ENCODE results near the gene USP31.

USP31 gene

DNA sequence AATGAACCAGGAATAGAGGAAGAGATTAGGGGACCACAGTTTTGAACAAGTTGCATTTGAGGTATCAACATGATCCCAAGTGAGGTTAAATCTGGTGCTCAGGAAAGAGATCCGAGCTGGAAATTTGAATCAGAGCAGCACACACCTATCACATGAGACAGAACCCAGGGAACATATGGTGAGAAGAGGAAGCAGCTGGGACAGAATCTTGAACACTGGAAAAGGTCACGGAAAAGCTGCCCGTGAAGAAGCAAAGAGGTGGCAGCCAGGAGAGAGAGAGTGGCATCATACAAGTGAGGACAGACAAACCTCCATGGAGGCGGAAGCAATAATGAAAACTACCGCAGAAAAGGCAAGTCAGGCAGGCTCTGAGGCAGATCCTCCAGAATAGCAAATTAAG is 36.1 kb downstream of the USP31 start:
- DNase-seq (ENCODE audit: insufficient read length, low spot score) (no peak), FAIRE-seq (no peak)
- TF ChIP-seq, protein P1, sequence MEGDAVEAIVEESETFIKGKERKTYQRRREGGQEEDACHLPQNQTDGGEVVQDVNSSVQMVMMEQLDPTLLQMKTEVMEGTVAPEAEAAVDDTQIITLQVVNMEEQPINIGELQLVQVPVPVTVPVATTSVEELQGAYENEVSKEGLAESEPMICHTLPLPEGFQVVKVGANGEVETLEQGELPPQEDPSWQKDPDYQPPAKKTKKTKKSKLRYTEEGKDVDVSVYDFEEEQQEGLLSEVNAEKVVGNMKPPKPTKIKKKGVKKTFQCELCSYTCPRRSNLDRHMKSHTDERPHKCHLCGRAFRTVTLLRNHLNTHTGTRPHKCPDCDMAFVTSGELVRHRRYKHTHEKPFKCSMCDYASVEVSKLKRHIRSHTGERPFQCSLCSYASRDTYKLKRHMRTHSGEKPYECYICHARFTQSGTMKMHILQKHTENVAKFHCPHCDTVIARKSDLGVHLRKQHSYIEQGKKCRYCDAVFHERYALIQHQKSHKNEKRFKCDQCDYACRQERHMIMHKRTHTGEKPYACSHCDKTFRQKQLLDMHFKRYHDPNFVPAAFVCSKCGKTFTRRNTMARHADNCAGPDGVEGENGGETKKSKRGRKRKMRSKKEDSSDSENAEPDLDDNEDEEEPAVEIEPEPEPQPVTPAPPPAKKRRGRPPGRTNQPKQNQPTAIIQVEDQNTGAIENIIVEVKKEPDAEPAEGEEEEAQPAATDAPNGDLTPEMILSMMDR (IDR thresholded peaks at IDR 0.05; ENCODE audit: insufficient read depth, missing control alignments): no peak

DNA sequence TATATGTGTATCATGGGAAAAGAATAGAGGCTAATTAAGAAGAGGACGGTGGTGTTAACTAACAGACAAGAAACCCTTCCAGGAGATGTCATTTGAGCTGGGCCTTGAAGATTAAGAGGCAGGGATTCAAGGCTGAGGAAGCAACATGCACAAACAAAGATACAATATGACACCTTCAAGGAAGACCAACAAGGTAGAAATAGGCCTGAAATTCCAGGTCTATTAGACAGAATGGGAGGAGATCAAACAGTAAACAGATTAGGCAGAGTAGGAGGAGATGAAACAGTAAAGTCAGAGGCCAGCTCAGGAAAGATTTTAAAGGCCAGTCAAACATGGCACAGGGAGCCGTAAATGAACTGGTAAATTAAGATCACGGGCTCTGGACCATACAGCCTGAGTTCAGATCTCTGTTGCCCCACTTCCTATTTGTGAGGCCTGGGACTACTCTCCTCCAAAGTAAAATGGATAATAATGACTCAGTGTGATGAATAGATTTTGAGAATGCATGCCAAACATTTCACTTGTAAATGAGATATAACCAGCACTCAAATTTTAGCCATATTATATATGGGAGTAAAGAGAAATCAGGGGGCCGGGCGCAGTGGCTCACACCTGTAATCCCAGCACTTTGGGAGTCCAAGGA is 38.9 kb downstream of the USP31 start:
- DNase-seq (ENCODE audit: insufficient read length, low spot score) (no peak), FAIRE-seq (no peak)
- TF ChIP-seq, protein P1 (IDR thresholded peaks at IDR 0.05; ENCODE audit: insufficient read depth, missing control alignments): no peak

DNA sequence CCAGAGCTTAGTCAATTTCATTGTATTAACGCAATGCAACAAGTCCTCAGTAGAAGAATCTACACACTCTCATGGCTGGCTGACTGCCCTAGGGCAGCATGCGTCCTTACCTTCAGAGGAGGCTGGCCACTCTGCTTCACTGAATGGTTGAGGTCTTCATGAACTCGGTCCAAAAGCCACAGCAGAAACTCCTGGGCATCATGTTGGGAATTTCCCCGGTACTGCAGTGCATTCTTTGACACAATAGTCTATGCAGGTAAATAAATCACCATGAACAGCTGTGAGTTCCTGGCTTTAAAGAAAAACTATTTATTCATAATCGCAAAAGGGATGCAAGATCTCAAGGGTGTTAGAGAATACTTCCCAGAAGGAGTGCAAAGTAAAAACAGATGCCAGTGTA is 41.3 kb downstream of the USP31 start:
- FAIRE-seq (no peak), DNase-seq (ENCODE audit: insufficient read length, low spot score) (no peak)
- TF ChIP-seq, protein P1 (IDR thresholded peaks at IDR 0.05; ENCODE audit: insufficient read depth, missing control alignments): no peak

DNA sequence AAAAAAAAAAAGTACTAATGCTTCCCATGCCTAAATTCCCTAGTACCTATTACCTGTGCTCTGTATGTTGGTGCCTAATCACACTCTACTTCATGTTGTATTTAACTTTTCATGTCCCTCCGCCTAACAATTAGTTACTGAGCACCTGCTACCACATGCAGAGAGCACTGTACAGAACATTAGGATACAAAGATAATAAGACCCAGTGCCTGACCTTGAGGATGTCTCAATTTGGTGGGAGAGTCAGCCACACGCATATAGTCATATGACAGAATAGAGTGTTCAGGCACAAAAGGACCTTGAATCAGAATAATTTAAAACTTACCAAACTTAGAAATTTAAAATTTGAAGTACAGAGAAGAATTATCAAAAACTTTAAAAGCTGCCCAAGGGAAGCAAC is 42.1 kb downstream of the USP31 start:
- DNase-seq (ENCODE audit: insufficient read length, low spot score) (no peak), FAIRE-seq (no peak)
- TF ChIP-seq, protein P1 (IDR thresholded peaks at IDR 0.05; ENCODE audit: insufficient read depth, missing control alignments): no peak

DNA sequence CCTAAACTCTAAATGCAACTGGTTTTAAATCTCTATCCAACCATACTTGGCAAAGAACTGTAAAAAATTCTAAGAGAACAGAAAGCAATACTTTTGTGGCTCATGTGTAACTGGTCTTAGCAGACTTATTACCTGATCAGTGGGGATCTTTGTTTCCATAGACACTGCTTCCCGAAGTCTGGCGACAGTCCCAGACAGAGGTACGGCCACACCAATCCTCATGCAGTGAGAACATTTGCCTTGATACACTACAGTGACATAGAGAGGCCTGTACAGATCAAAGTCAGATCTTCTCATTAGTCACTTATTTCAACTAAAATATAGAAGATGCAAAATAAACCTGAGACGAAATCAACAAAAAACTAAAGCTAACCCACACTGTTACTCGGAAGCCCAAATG is 43.9 kb downstream of the USP31 start:
- FAIRE-seq: no peak
- TF ChIP-seq, protein P1 (IDR thresholded peaks at IDR 0.05; ENCODE audit: insufficient read depth, missing control alignments): no peak
- DNase-seq (ENCODE audit: insufficient read length, low spot score): no peak

DNA sequence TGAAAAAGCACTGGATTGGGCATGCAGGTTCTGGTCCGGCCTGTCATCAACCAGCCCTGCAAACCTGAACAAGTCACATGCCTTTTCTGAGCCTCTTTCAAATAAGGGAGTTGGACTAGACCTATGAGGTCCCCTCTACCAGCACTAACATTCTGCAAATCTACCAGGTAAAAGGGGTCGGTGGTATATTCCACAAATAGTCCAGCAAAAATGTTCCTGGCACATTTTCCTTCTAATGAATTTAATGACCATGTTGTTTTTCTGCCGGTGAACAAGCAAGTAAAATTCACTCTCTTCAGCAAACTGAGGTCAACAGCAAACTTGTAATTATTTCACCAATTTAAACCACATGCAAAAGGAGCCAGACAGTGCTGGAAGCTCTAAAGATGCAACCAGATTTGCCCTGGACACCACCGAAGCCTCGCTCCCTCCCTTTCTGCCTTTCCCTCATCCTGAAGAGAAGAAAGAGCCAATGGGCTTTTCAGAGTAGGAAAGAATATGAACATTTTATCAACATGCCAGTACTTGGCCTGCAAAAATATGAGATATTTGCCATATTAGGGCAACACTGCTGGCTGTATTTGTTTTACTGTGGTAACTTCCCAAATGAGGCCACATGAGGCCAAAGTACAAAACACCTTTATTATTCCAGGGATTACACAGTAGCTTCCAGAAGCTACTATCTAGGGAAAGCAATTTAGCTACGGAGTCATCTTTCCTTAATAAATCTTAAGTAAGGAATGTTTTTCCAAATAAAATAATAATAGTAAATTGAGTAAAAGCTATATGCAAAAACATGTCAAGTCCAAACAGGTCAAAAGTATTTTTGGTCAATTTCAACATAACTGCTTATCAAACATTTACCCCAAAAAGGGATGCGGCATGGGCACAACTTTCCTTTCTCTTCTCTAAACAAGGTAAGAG is 45.0 kb downstream of the USP31 start:
- TF ChIP-seq, protein P1 (IDR thresholded peaks at IDR 0.05; ENCODE audit: insufficient read depth, missing control alignments): no peak
- FAIRE-seq: no peak

DNA sequence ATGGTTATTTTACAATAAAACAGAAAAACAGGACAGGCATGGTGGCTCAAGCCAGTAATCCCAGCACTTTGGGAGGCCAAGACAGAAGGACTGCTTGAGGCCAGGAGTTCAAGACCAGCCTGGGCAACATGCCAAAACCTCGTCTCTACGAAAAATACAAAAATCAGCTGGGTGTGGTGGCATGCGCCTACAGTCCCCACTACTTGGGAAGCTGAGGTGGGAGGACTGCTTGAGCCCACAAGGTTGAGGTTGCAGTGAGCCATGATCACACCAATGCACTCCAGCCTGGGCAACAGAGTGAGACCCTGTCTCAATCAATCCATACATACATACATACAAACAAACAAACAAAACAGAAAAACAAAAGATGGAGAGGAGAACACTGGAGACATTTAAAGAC is 45.6 kb downstream of the USP31 start:
- TF ChIP-seq, protein P1 (IDR thresholded peaks at IDR 0.05; ENCODE audit: insufficient read depth, missing control alignments): no peak
- no peak for DNase-seq (ENCODE audit: insufficient read length, low spot score)
- no peak for FAIRE-seq

More for the DNA sequence above, 45.0 kb downstream of the USP31 start:
- no peak for DNase-seq (ENCODE audit: insufficient read length, low spot score)
